HG03196 (cell line): Measurements from ENCODE around the gene ENOX2.

ENCODE experiments used
- ATAC-seq: cut with Tn5 transposase; IDR thresholded peaks from one replicate; pipeline ENCODE4 v1.9.1; 2021; ENCODE audit not compliant: unreplicated experiment

ENOX2 gene

GRCh38 chrX:130884627-130885026 lies 18.4 kb downstream of the ENOX2 start:
- ATAC-seq = no peak

- no peak for ATAC-seq
Observed at GRCh38 chrX:130879869-130880268, 23.1 kb downstream of the ENOX2 start.

GRCh38 chrX:130878350-130879341 lies 24.4 kb downstream of the ENOX2 start:
- no peak for ATAC-seq

GRCh38 chrX:130877892-130878341 lies 25.1 kb downstream of the ENOX2 start:
- no peak for ATAC-seq

- ATAC-seq = no peak
Observed at GRCh38 chrX:130876226-130876625, 26.8 kb downstream of the ENOX2 start.

- ATAC-seq = no peak
Observed at GRCh38 chrX:130874751-130875150, 28.3 kb downstream of the ENOX2 start.

- ATAC-seq = no peak
Observed at GRCh38 chrX:130869239-130869638, 33.8 kb downstream of the ENOX2 start.

- no peak for ATAC-seq
Observed at GRCh38 chrX:130861462-130861861, 41.5 kb downstream of the ENOX2 start.

- ATAC-seq = peak; percentile 85
Observed at GRCh38 chrX:130857207-130857606, 45.8 kb downstream of the ENOX2 start.

- no peak for ATAC-seq
Observed at GRCh38 chrX:130851569-130851968, 51.4 kb downstream of the ENOX2 start.

- peak; percentile 73 for ATAC-seq
Observed at GRCh38 chrX:130848763-130849162, 54.2 kb downstream of the ENOX2 start.

- no peak for ATAC-seq
Observed at GRCh38 chrX:130846746-130847145, 56.3 kb downstream of the ENOX2 start.

- no peak for ATAC-seq
Observed at GRCh38 chrX:130841776-130842175, 61.2 kb downstream of the ENOX2 start.

GRCh38 chrX:130840345-130840744 lies 62.7 kb downstream of the ENOX2 start:
- no peak for ATAC-seq

GRCh38 chrX:130836447-130836846 lies 66.6 kb downstream of the ENOX2 start:
- no peak for ATAC-seq

- ATAC-seq = no peak
Observed at GRCh38 chrX:130834830-130835229, 68.2 kb downstream of the ENOX2 start.

- no peak for ATAC-seq
Observed at GRCh38 chrX:130834149-130834548, 68.9 kb downstream of the ENOX2 start.

- ATAC-seq = no peak
Observed at GRCh38 chrX:130831347-130831722, 71.7 kb downstream of the ENOX2 start.

- no peak for ATAC-seq
Observed at GRCh38 chrX:130830599-130831346, 72.2 kb downstream of the ENOX2 start.

GRCh38 chrX:130829526-130830515 lies 73.2 kb downstream of the ENOX2 start:
- no peak for ATAC-seq

- no peak for ATAC-seq
Observed at GRCh38 chrX:130828641-130829040, 74.4 kb downstream of the ENOX2 start.
